CD14-positive monocyte (primary cell): ENCODE measurements around the gene MKNK1. TPM values are rescaled to one million over a fixed set of nuclear protein-coding genes. Genes with fewer than 3 reads are reported as not detected.
A peak's percentile ranks its signal among the peaks of the same experiment; 100 is the strongest.

Experiments used
- DNase-seq, 3 donors: peaks; one replicate each; pipeline ENCODE4 v3.0.0-alpha.2; 2011 to 2022
- H2AFZ ChIP-seq: 2 replicates; pipeline ENCODE4 v1.6.0; 2012; ENCODE audit warnings: mild to moderate bottlenecking, low read depth, low read length, inconsistent platforms; ENCODE audit not compliant: insufficient read depth, poor library complexity, severe bottlenecking
- H3K27ac ChIP-seq, 2 donors: 1 replicate in 1 of 2; 2 replicates in 1 of 2; pipeline ENCODE4 v1.5.1; 2012 to 2013; ENCODE audit warnings: low read length in 2 of 2, control low read depth in 1 of 2, inconsistent platforms in 1 of 2, low read depth in 1 of 2, mild to moderate bottlenecking in 1 of 2
- H3K27me3 ChIP-seq, 2 donors: one replicate each; pipeline versions ENCODE4 v1.6.0 to v1.6.1; 2011 to 2013; ENCODE audit warnings: low read length in 2 of 2; ENCODE audit not compliant: control insufficient read depth in 2 of 2, insufficient read depth in 2 of 2
- H3K36me3 ChIP-seq, 2 donors: replicated peaks in 1 of 2; 1 replicate in 1 of 2; 2 replicates in 1 of 2; pipeline versions ENCODE4 v1.5.1 to v1.6.1; 2012 to 2013; ENCODE audit warnings: low read length in 2 of 2, control low read depth in 1 of 2, inconsistent platforms in 1 of 2, mild to moderate bottlenecking in 1 of 2; ENCODE audit not compliant: insufficient read depth in 2 of 2, control insufficient read depth in 1 of 2
- H3K4me1 ChIP-seq, 2 donors: 1 replicate in 1 of 2; 2 replicates in 1 of 2; pipeline versions ENCODE4 v1.5.1 to v1.6.1; 2012 to 2013; ENCODE audit warnings: low read length in 2 of 2, control low read depth in 1 of 2, inconsistent platforms in 1 of 2, mild to moderate bottlenecking in 1 of 2, moderate library complexity in 1 of 2; ENCODE audit not compliant: insufficient read depth in 2 of 2, control insufficient read depth in 1 of 2
- H3K4me2 ChIP-seq: replicated peaks from 2 replicates; pipeline ENCODE3; 2012; ENCODE audit warnings: low read length, moderate library complexity, mild to moderate bottlenecking; ENCODE audit not compliant: poor library complexity, severe bottlenecking; ENCODE audit errors: extremely low read depth
- H3K4me3 ChIP-seq, 3 experiments: fragments of 200-600 bp in 1 of 3; sonication (generic) in 1 of 3; replicated peaks in 1 of 3; 1 replicate in 2 of 3; 2 replicates in 1 of 3; pipeline ENCODE4 v1.5.1; 2011 to 2013; ENCODE audit warnings: low read length in 3 of 3, mild to moderate bottlenecking in 3 of 3, control low read depth in 2 of 3, low read depth in 2 of 3, inconsistent platforms in 1 of 3, moderate library complexity in 1 of 3
- H3K79me2 ChIP-seq: 2 replicates; pipeline ENCODE4 v1.6.0; 2012; ENCODE audit warnings: mild to moderate bottlenecking, control low read depth, inconsistent platforms, low read length, moderate library complexity; ENCODE audit not compliant: insufficient read depth
- H3K9ac ChIP-seq: 2 replicates; pipeline ENCODE4 v1.6.0; 2017; ENCODE audit warnings: low read length, mild to moderate bottlenecking; ENCODE audit not compliant: insufficient read depth, poor library complexity, severe bottlenecking
- H3K9me3 ChIP-seq, 2 donors: replicated peaks in 1 of 2; 1 replicate in 1 of 2; 2 replicates in 1 of 2; pipeline versions ENCODE4 v1.5.1 to v1.6.1; 2012 to 2013; ENCODE audit warnings: low read length in 2 of 2, control low read depth in 1 of 2; ENCODE audit not compliant: control insufficient read depth in 1 of 2, insufficient read depth in 1 of 2
- H4K20me1 ChIP-seq: 2 replicates; pipeline ENCODE4 v1.6.0; 2012; ENCODE audit warnings: mild to moderate bottlenecking, low read length, control low read depth, moderate library complexity; ENCODE audit not compliant: insufficient read depth
- H3K27ac Mint-ChIP-seq, 7 donors: one replicate each; pipeline ENCODE4 v1.8.0; 2020; ENCODE audit warnings: mild to moderate bottlenecking in 7 of 7, mixed read lengths in 7 of 7, moderate library complexity in 6 of 7, inconsistent platforms in 2 of 7
- H3K27me3 Mint-ChIP-seq, 3 donors: one replicate each; pipeline ENCODE4 v1.8.0; 2021 to 2022; ENCODE audit warnings: low read depth in 3 of 3, mild to moderate bottlenecking in 3 of 3, mixed read lengths in 3 of 3, moderate library complexity in 3 of 3, inconsistent platforms in 1 of 3
- H3K36me3 Mint-ChIP-seq, 2 donors: one replicate each; pipeline ENCODE4 v1.8.0; 2020; ENCODE audit warnings: mixed read lengths in 2 of 2, inconsistent platforms in 1 of 2, mild to moderate bottlenecking in 1 of 2
- H3K4me1 Mint-ChIP-seq: one replicate; pipeline ENCODE4 v1.8.0; 2020; ENCODE audit warnings: mild to moderate bottlenecking, mixed read lengths
- H3K4me3 Mint-ChIP-seq, 2 donors: one replicate each; pipeline ENCODE4 v1.8.0; 2020; ENCODE audit warnings: mild to moderate bottlenecking in 2 of 2, mixed read lengths in 2 of 2, moderate library complexity in 1 of 2
- H3K9me3 Mint-ChIP-seq, 7 donors: one replicate each; pipeline ENCODE4 v1.8.0; 2020 to 2022; ENCODE audit warnings: mixed read lengths in 7 of 7, mild to moderate bottlenecking in 6 of 7, moderate library complexity in 6 of 7, inconsistent platforms in 2 of 7
- WGBS: methylation state at CpG from one replicate; pipeline ENCODE4 v1.1.5; 2013; ENCODE audit warnings: missing lambda C conversion rate; ENCODE audit not compliant: insufficient coverage; 5-methylcytosine and 5-hydroxymethylcytosine counted together
- intact Hi-C, 2 donors: fragments of 100-400 bp; cut with micrococcal nuclease; formaldehyde crosslinking; loops; one replicate each; pipeline versions ENCODE4 v1.15.0 to v1.15.1; 2023
- polyA plus RNA-seq, 3 donors: library from polyadenylated mRNA; depleted of rRNA in 1 of 3; unstranded in 2 of 3; stranded (reverse) in 1 of 3; fragments of 300-500 nt in 2 of 3; fragments of >200 nt in 1 of 3; fragmentation: Illumina TruSeq in 2 of 3; gene quantifications; 1 replicate in 2 of 3; 2 replicates in 1 of 3; pipeline ENCODE4 v1.2.3, GENCODE V29; 2012 to 2021
- TF ChIP-seq, protein P1 (sequence below): fragments of 200-600 bp; IDR thresholded peaks from one replicate; pipeline ENCODE4 v1.8.0; 2022; ENCODE audit warnings: antibody characterized with exemption, mild to moderate bottlenecking

The MKNK1 gene
- polyA plus RNA-seq, 3 donors = 38.2 to 144 (median 38.6) TPM

DNA sequence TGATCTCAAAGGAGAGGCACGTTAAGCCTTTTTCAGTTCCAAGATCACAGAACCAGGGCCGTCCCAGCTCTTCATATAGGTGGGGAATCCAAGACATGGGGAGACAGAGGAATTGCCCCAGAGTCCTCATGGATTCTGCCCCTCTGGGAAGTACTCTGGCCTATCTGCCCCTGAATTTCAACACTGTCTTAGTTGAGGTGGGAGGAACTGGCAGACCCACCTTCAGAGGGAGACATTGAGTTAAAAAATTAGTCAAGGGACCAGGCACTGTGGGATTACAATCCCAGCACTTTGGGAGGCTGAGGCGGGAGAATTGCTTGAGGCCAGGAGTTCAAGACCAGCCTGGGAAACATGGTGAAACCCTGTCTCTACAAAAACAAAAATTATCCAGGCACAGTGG is 50.6 kb downstream of the MKNK1 start:
- TF ChIP-seq, protein P1, sequence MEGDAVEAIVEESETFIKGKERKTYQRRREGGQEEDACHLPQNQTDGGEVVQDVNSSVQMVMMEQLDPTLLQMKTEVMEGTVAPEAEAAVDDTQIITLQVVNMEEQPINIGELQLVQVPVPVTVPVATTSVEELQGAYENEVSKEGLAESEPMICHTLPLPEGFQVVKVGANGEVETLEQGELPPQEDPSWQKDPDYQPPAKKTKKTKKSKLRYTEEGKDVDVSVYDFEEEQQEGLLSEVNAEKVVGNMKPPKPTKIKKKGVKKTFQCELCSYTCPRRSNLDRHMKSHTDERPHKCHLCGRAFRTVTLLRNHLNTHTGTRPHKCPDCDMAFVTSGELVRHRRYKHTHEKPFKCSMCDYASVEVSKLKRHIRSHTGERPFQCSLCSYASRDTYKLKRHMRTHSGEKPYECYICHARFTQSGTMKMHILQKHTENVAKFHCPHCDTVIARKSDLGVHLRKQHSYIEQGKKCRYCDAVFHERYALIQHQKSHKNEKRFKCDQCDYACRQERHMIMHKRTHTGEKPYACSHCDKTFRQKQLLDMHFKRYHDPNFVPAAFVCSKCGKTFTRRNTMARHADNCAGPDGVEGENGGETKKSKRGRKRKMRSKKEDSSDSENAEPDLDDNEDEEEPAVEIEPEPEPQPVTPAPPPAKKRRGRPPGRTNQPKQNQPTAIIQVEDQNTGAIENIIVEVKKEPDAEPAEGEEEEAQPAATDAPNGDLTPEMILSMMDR = no peak
- H3K9me3 ChIP-seq = no peaks in the 10 kb centered on the region

DNA sequence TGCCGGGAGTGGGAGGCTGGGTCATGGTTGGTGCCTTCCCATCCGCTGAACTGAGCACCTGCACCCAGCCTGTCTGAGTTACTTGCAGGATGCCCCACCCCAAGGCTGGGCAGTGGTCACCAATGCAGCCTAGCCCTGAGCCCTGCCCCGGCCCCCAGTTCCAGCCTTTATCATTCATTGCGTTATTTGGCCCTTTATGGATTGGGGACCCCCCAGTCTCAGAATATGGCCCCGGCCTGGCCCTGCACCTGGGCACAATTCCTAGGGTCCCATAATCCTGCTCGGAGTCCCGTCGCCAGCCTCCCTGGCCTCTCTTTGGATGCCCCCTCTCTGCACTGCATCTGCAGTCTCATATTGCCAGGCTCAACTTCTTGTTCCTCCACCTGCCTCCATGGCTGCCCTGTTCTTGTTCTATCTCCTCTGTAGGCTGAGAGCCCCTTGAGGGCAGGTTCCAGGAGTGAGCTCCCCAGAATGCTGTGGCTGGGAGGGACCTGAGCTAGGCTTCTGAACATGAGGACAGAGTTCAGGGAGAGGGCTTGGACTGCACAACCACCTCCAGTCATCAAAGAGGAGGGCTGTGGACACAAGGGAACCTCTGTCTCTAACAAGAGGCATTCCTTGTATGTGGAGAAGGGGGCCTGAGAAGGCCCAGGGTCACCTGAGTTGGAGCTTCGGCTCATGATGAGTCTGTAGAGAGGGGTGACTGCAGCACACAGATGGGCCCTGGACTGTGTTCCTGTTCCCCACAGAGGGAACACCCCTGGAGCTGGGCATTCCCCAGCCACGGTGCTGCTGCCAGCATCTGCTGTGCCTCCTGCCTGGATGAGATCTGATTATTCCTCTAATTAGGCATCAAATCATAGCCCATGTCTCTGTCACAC is 51.5 kb downstream of the MKNK1 start:
- Mint-ChIP-seq H3K9me3 (peaks cover 0 to 2% (median 0%) of the 10 kb centered on the region in 7 donors), H3K4me3 (no peak overlapping the region), H3K4me1 (peaks cover 13% of the 10 kb centered on the region), H3K36me3 (peaks cover under 1 to 6% of the 10 kb centered on the region in 2 donors), H3K27me3 (peaks cover 6 to 14% (median 10%) of the 10 kb centered on the region in 3 donors), H3K27ac (peak overlapping the region in 1 of 7 donors; percentile 6)
- H3K27me3 ChIP-seq = no peaks in the 10 kb centered on the region
- TF ChIP-seq, protein P1 = no peak
- no peak overlapping the region for H3K9ac ChIP-seq
- H3K36me3 ChIP-seq = peaks cover 0 to 8% of the 10 kb centered on the region in 2 donors
- H4K20me1 ChIP-seq = no peaks in the 10 kb centered on the region
- H3K4me2 ChIP-seq = no peak overlapping the region
- no peak overlapping the region for H3K4me3 ChIP-seq
- intact Hi-C loops = no loop called here
- no peak for DNase-seq
- no peak overlapping the region for H2AFZ ChIP-seq
- no peaks in the 10 kb centered on the region for H3K79me2 ChIP-seq
- H3K27ac ChIP-seq = no peak overlapping the region
- H3K9me3 ChIP-seq = no peaks in the 10 kb centered on the region
- H3K4me1 ChIP-seq = no peaks in the 10 kb centered on the region
- WGBS = 93% methylated on average over 6 of the region's 10 CpGs

More for the DNA sequence above, 50.6 kb downstream of the MKNK1 start:
- H2AFZ ChIP-seq = no peak overlapping the region
- no peak overlapping the region for H3K27ac ChIP-seq
- no peaks in the 10 kb centered on the region for H3K79me2 ChIP-seq
- peaks cover 4 to 17% of the 10 kb centered on the region in 2 donors for H3K36me3 ChIP-seq
- WGBS = 80% methylated on average over 1 of the region's 3 CpGs
- Mint-ChIP-seq H3K9me3 (peaks cover 0 to 2% (median 0%) of the 10 kb centered on the region in 7 donors), H3K27me3 (peaks cover 7 to 14% (median 9%) of the 10 kb centered on the region in 3 donors), H3K36me3 (peaks cover 10 to 15% of the 10 kb centered on the region in 2 donors), H3K4me1 (peaks cover 10% of the 10 kb centered on the region), H3K27ac (no peak overlapping the region), H3K4me3 (no peak overlapping the region)
- no peak overlapping the region for H3K9ac ChIP-seq
- no peak overlapping the region for H3K4me2 ChIP-seq
- H3K4me1 ChIP-seq = no peaks in the 10 kb centered on the region
- H4K20me1 ChIP-seq = no peaks in the 10 kb centered on the region
- DNase-seq = no peak
- intact Hi-C loops = no loop called here
- H3K4me3 ChIP-seq = no peak overlapping the region
- no peaks in the 10 kb centered on the region for H3K27me3 ChIP-seq
